UCSD-AML1 (cell line): ENCODE data around the gene TMPRSS12.
"Not testable (repeated sequence)": the region's sequence is repeated elsewhere in the genome, so short reads cannot be mapped to it uniquely, and the experiment has no call there.

ENCODE experiments used
- DNase-seq: peaks from one replicate; lab custom pipeline; 2025; ENCODE audit not compliant: unreplicated experiment; lab: John Stamatoyannopoulos, UW

Gene TMPRSS12

GRCh38 chr12:50855679-50856078 is 13.0 kb downstream of the TMPRSS12 start:
- not testable (repeated sequence) for DNase-seq

DNA sequence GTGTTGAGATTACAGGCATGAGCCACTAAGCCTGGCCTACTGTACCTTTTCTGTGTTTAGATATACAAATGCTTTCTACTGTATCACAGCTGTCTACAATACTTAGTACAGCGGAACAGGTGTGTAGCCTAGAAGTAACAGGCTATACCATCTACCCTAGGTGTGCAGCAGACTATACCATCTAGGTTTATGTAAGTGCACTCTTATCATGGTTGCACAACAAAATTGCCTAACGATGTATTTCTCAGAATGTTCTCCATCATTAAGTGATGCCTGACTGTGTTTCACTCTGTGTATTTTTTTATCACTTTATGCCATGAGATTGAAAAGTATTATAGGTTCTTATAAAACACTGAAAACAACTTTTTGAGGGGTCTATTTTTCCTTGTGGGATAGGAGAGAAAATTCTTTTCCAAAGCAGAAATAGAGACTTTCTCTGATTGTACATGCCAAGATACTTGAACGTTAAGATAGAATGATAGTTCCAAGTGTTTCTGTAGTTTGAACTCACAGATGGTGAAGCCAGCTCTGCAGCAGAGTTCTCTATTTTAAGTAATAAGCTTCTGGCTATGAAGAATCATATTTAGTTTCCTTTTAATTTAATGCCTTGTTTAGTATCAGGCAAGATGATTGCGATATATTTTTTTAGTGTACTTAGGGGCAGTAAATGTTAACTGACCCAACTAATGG is 17.0 kb downstream of the TMPRSS12 start:
- no peak for DNase-seq

DNA sequence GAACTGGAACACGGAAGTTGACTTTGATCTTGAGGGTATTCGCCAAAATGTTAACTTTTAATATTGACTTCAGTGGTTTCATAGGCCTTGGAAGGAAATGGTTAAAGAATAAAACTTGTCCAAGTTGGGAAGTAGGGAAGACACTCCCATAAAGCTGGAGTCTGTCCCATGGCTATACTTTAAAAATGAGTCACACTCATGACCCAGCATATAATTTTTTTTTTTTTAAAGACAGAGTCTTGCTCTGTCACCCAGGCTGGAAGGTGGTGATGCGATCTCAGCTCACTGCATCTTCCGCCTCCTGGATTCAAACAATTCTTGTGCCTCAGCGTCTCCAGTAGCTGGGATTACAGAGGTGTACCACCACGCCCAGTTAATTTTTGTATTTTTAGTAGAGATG is 19.6 kb downstream of the TMPRSS12 start:
- no peak for DNase-seq

GRCh38 chr12:50865266-50865665 is 22.5 kb downstream of the TMPRSS12 start:
- no peak for DNase-seq

DNA sequence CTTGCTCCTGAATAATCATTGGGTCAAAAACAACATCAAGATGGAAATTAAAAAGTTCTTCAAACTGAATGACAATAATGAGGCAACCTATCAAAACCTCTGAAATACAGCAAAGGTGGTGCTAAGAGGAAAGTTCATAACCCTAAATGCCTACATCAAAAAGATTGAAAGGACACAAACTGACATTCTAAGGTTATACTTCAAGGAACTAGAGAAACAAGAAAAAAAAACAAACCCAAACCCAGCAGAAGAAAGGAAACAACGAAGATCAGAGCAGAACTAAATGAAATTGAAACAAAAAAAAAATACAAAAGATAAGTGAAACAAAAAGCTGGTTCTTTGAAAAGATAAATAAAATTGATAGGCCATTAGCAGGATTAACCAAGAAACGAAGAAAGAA is 26.2 kb downstream of the TMPRSS12 start:
- not testable (repeated sequence) for DNase-seq

DNA sequence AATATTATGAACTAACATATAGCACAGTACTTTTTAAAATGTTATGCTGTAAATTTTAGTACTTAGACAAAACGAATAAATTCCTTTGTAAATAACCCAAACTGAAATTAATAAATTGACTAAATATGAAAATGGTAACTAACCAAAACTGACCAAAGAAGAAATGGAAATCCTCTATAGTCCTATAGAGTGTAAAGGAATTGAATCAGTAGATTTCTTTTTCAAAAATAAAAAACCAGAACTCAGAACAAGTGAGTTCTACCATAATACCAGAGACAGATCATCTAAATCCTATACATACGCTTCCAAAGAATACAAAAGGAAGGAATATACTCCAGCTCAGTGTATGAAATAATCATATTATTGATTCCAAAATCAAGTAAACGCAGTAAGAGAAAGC is 39.8 kb downstream of the TMPRSS12 start:
- no peak for DNase-seq

GRCh38 chr12:50887191-50887590 is 44.5 kb downstream of the TMPRSS12 start:
- no peak for DNase-seq

DNA sequence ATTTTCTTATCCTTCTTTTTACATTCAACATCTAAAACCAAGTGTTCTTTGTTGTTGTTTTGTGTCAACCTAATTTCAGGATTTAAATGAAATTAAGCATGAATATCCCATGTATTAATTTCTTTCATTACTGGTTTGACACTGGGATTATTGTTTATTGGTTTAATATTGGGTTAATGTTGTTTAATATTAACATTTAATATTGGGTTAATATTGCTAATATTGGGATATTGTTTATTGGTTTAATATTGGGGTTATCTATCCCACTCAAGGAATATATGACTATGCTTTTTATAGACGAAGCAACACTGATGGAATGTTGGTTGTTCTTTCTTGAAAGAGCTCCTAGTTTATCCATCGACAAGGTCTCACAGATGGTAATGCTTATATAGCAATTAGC is 45.9 kb downstream of the TMPRSS12 start:
- DNase-seq: no peak

DNA sequence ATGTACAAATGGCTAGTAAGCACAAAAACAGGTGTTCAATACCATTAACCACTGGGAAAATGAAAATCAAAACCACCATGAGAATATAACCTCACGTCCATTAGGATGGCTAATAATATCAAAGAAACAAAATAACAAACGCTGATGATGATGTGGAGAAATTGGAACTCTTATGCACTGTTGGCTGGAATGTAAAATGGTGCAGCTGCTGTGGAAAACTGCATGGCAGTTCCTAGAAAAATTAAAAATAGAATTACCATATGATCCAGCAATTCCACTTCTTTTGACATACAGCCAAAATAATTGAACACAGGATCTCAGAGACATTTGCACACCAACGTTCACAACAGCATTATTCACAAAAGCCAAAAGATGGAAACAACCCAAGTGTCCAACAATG is 51.5 kb downstream of the TMPRSS12 start:
- DNase-seq: no peak

DNA sequence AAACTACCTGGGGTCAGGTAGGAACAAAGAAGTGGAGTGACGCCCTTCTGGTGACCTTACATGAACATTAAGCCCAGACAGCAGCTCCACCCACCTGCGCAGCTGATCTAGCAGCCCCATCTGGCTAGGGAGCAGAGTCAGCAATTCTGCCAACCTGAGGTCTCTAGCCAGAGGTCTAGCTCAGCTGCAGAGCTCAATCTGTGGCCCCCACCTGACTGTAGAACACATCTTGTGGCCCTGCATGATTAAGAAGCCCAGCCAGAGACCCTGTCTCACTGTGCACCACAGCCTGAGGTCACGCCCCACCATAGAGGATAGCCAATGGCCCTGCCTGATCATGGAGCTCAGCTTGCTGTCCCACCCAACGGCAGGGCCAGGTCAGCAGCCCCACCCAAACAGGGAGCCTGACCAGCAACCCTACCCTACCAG is 59.0 kb downstream of the TMPRSS12 start:
- DNase-seq: no peak

DNA sequence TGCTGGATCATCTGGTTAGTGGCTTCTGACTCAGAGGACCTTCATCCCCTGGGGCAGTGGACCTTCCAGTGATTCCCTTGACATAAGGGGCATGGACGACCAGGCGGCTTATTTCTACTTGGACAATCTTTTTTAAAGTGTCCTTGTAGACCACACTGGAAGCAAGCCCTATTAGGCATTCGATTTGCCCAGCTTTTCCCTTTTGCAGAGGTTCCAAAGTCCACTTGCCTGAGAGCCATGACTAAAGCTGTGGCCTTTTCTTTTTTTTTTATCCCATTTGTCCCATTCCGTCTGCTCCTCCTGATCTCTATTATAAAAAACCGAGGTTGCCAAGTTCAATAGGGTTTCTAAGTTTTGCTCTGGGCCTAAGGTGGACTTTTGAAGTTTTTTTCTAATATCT is 65.8 kb downstream of the TMPRSS12 start:
- not testable (repeated sequence) for DNase-seq

GRCh38 chr12:50912361-50912760 is 69.6 kb downstream of the TMPRSS12 start:
- DNase-seq: not testable (repeated sequence)

- no peak for DNase-seq
Observed at GRCh38 chr12:50913224-50913623, 70.5 kb downstream of the TMPRSS12 start.

- DNase-seq: no peak
Observed at GRCh38 chr12:50914872-50915484, 72.3 kb downstream of the TMPRSS12 start.

GRCh38 chr12:50916292-50916691 is 73.6 kb downstream of the TMPRSS12 start:
- DNase-seq: no peak

GRCh38 chr12:50918584-50919316 is 76.0 kb downstream of the TMPRSS12 start:
- no peak for DNase-seq

- DNase-seq: no peak
Observed at GRCh38 chr12:50922820-50923219, 80.1 kb downstream of the TMPRSS12 start.

DNA sequence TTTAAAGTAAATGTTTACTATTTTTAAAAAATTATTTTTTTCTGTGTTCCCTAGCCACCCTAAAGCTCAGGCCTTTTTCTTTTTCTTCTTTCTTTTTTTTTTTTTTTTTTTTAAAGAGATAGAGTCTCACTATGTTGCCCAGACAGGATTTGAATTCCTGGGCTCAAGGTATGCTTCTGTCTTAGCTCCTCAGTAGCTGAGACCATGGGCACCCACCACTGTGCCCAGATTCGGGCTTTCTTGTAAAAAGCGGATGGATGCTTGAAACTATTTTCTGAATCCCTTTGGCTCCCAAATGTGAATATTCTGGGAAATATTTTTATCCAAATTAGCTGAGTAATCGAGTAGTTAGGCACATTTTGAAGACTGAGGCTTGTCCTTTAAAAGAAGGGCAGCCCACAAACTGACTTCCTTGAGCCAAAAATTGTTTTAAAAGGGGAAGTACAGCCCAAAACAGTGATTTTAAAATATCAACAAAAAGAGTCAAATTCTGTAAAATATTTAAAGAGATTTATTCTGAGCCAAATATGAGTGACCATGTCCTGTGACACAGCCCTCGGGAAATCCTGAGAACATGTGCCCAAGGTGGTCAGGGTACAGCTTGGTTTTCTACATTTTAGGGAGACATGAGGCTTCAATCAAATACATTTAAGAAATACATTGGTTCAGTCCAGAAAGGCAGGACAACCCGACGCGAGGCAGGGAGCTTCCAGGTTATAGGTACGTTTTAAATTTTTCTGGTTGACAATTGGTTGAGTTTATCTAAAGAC is 80.8 kb downstream of the TMPRSS12 start:
- DNase-seq: no peak

DNA sequence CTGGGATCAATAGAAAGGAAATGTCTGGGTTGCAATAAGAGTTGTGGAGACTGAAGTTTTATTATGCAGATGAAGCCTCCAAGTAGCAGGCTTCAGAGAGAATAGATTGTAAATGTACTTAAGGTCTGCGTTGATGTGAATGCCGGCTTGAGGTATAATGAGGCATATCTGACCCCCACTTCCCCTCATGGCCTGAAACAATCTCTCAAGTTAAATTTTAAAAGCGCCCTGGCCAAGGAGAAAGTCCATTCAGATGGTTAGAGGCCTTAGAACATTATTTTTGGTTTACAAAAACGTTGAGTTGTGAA is 81.4 kb downstream of the TMPRSS12 start:
- DNase-seq: no peak

- DNase-seq: peak; percentile 63
Observed at GRCh38 chr12:50924439-50925341, 82.0 kb downstream of the TMPRSS12 start.

DNA sequence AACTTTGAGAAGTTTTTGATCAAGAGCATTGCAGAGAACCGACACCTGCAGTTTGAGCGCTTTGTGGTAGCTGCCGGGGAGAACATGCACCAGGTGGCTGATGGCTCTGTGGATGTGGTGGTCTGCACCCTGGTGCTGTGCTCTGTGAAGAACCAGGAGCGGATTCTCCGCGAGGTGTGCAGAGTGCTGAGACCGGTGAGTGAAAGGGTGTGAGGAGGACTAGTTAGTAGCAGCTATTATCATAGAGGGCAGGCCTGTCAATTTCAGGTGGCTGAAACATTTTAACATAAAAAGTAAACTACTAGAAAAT is 82.6 kb downstream of the TMPRSS12 start:
- DNase-seq: no peak
